Measurements from ENCODE around the gene ATG4C. TPM values are rescaled to one million over a fixed set of nuclear protein-coding genes. Genes with fewer than 3 reads are reported as not detected.

The ATG4C gene
- total RNA-seq, 1 experiment from 2014 or later, result 13.1 TPM

- Histone ChIP-seq H3K9ac (ENCODE audit: extremely low read depth, insufficient read length, low read length) (no peak overlapping the region), H2BK120ac (ENCODE audit: low read depth, low read length, poor library complexity, severe bottlenecking) (no peak overlapping the region), H2AK5ac (ENCODE audit: insufficient read length, low read length) (no peak overlapping the region), H2BK15ac (ENCODE audit: low read depth, low read length) (no peak overlapping the region), H3K14ac (ENCODE audit: insufficient read depth, low read length) (no peak overlapping the region), H3K56ac (ENCODE audit: insufficient read length, low read depth, low read length) (no peak overlapping the region), H3K4ac (ENCODE audit: low read depth, low read length) (no peak overlapping the region), H3T11ph (ENCODE audit: low read length) (no peak overlapping the region), H3K79me2 (ENCODE audit: insufficient read depth, low read length) (no peaks in the 10 kb centered on the region), H4K5ac (ENCODE audit: insufficient read length, low read depth, low read length) (no peak overlapping the region), H3K23ac (ENCODE audit: insufficient read length, low read depth, low read length) (no peak overlapping the region), H2AFZ (ENCODE audit: low read length) (no peak overlapping the region), H4K91ac (ENCODE audit: insufficient read length, low read depth, low read length) (no peak overlapping the region), H2BK12ac (ENCODE audit: insufficient read length, low read depth, low read length) (no peak overlapping the region), H3K4me2 (ENCODE audit: insufficient read depth, insufficient read length, low read length) (no peak overlapping the region), H4K20me1 (ENCODE audit: control insufficient read depth, insufficient read depth, insufficient read length) (no peaks in the 10 kb centered on the region), H3K18ac (ENCODE audit: insufficient read length, low read depth, low read length) (no peak overlapping the region), H3K27me3 (ENCODE audit: insufficient read depth, low read length) (no peaks in the 10 kb centered on the region), H2BK20ac (ENCODE audit: low read depth, low read length, poor library complexity, severe bottlenecking) (no peak overlapping the region), H4K8ac (replicated peaks; ENCODE audit: insufficient read length, low read depth, low read length) (no peak overlapping the region), H3K27ac (ENCODE audit: insufficient read length, low read depth, low read length) (no peak overlapping the region), H3K4me1 (ENCODE audit: insufficient read depth, low read length) (peaks cover 4% of the 10 kb centered on the region; the same call in 1 of the 2 replicates), H2BK5ac (ENCODE audit: insufficient read length, low read length) (no peak overlapping the region), H3K23me2 (ENCODE audit: insufficient read length, low read depth, low read length, poor library complexity, severe bottlenecking) (no peaks in the 10 kb centered on the region), H3K79me1 (ENCODE audit: insufficient read depth, low read depth, low read length, poor library complexity, severe bottlenecking) (no peaks in the 10 kb centered on the region), H3K9me3 (ENCODE audit: control insufficient read depth, low read depth, low read length) (no peaks in the 10 kb centered on the region)
- WGBS (ENCODE audit: extremely low coverage, insufficient read length, low lambda C conversion rate), result no CpG with 5 or more reads among the region's 1 CpG
- Mint-ChIP-seq H3K4me1 (peaks cover 22 to 24% of the 10 kb centered on the region in 2 experiments), H3K4me3 (no peak overlapping the region), H3K36me3 (ENCODE audit: insufficient read depth in 1 of 3, low read depth in 3 of 3) (peaks cover 1 to 8% (median 3%) of the 10 kb centered on the region in 3 experiments; a peak in 2 of 7 replicates), H3K27me3 (ENCODE audit: low read depth) (no peaks in the 10 kb centered on the region), H3K27ac (no peak overlapping the region), H3K9me3 (peaks cover 9 to 10% of the 10 kb centered on the region in 2 experiments; a peak in 4 of 5 replicates)
- no peak for DNase-seq
- no peak for TF ChIP-seq CTCF (conservative IDR thresholded peaks at IDR 0.05)
Observed at GRCh38 chr1:62879962-62880361, 96.0 kb downstream of the ATG4C start.

Data from H9 (cell line).